NCI-H446 treated with DMSO at 0.1 percent for 48 hours (cell line): Measurements from ENCODE around the gene CCNC.
A peak's percentile ranks its signal among the peaks of the same experiment; 100 is the strongest.

Experiments used
- DNase-seq: peaks from one replicate; lab custom pipeline; 2025; lab: John Stamatoyannopoulos, UW

CCNC gene

DNA sequence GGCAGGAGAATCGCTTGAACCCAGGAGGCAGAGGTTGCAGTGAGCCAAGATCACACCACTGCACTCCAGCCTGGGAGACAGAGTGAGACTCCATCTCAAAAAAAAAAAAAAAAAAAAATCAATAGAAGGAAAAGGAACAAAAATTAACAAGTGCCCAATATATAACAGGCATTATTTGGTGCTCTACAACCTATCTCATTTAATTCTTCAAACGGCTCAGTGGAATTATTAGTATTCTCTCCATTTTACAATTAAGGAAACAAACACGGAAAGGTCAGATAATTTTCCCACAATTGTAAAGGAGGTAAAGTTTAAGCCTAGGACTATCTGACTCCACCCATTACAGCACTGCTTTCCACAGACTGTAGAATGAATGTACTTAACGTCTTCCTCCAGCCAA, 19.8 kb downstream of the CCNC start:
- DNase-seq, result no peak

DNA sequence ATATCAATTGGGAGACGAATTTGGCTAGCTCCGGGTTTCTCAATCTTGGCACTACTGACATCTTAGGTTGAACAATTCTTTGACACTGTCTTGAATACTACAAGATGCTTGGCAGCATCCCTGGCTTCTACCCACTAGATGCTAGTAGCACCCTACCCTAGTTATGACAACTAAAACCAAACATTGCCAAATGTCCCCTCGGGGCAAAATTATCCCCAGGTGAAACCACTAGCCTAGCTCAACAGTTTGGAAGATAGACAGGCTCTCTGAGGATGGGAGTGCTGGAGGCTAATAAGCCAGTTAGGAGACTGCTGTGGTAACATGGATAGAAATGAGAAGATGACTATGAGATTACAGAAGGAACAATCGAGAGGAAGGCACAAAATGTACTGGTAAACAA, 20.9 kb downstream of the CCNC start:
- DNase-seq, result no peak

GRCh38 chr6:99545442-99545841, 23.0 kb downstream of the CCNC start:
- no peak for DNase-seq

DNA sequence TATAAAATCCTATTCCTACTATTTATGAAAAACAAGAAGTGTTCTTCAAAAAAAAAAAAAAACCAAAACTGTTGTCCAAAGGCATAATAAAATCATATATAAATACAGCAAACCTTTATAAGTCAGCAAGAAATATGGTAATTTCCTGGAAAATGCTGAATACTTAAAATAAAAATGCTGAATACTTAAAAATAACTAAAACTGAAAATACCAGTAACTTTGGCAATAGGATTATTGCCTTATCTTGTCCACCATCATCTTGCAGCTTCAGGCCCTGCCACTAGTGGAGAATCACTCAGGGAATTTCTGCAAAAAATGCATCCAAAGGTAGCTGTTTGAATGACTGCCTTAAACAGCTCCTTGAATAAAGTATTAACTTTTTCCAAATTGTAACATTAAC, 24.5 kb downstream of the CCNC start:
- no peak for DNase-seq

GRCh38 chr6:99530627-99531026, 37.8 kb downstream of the CCNC start:
- no peak for DNase-seq

GRCh38 chr6:99522531-99522930, 45.9 kb downstream of the CCNC start:
- no peak for DNase-seq

DNA sequence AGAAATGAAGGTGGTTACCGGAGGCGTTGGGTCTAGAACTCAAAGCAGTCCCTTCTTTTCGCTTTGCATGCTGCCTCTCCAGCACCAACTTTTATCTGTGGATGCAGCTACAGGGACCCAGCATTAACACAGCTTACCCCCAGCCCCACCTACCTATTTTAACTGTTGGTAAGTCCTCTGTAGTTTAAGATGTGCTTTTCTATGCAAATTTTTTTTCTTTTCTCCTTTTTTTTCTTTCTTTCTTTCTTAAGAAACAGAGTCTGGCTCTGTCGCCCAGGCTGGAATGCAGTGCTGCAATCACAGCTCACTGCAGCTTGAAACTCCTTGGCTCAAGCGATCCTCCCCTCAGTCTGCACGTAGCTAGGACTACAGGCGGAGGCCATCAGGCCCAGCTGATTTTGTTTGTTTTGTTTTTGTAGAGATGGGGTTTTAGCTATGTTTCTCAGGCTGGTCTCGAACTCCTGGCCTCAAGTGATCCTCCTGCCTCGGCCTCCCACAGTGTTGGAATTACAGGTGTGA, 46.8 kb downstream of the CCNC start:
- DNase-seq, result no peak

- DNase-seq, result peak; percentile 42
These were observed 47.4 kb downstream of the CCNC start for GRCh38 chr6:99520855-99521632.

DNA sequence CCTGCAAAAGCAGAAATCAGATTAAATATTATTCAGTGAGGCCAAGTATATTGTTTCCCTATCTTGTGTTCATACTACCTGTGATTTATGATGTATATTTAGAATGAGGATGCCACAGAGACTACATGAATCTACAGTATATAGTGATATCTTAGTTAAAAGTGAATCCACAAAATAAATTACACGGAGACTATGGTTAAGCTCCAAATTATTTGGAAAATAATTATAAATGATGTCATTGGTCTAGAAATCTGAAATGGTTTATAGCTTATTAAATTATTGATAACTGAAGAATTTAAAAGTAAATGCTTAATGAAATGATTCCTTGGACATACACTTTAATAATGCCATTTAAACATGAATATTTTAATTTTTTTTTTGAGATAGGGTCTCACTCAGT, 49.0 kb downstream of the CCNC start:
- DNase-seq, result no peak

- DNase-seq, result no peak
These were observed 54.4 kb downstream of the CCNC start for GRCh38 chr6:99514089-99514488.

DNA sequence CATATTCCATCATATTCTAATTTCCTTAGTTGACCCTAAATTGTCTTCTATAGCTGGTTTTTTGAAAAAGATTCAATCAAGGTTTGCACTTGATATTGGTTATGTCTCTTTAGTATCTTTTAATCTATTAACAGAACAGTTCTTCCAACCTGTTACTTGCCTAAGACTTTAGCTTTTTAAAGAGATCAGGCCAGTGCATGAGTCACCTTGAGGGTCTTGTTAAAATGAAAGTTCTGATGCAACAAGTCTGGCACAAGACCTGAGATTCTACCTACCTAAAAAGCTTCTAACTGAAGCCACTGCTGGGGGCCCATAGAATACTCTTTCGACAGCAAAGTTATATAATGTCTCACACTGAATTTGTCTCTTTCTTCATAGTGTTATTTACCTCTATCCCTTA, 56.4 kb downstream of the CCNC start:
- DNase-seq, result no peak

DNA sequence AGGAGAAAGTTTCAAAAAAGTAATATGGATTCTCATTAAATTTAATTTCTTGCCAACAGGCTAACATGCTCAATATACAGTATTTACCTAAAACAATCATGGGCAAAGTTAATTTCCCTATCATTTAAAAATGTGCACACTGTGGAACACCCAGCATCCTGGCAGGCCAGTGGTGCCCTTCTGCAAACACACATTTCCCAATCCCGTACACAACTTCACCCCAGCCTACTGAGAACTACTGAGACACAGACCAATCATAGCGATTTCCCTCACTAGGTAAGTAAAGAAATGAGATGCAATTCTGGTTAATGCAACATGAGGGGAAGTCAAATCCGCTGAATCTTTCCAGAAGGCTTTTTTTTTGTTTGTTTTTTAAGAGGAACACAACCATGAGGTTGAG, 60.8 kb downstream of the CCNC start:
- no peak for DNase-seq

DNA sequence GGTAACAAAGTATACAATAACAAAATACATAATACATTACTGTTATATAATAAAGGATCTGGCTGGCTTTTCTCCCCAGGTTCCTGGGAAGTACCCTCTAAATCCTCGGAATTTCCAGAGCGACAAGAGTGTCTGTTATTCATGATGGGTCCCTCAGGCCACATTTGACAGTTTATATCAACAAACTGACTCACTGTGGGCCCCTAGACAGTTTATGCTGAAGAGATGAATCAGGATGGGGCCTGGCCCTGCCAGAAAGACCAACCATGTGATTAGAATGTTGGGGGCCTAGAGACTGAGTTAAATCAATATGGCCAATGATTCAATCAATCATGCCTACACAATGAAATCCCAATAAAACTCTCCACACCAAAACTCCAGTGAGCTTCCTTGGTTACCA, 66.7 kb downstream of the CCNC start:
- no peak for DNase-seq

DNA sequence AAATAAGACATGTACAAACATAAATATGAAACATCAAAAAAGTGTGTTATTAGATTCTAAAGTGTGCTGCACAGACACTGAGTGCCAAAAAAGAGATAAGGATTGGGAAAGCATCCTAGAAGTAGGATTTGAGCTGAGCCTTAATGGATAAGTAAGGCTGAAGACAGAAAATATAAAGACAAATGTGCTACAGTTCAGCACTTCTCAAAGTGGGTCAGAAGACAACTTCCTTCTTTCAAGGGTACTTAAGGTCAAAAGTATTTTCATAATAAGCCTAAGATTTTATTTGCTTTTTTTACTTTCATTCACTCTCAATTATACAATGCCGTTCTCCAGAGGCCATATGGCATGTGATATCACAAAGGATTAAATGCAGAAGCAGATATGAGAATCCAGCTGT, 70.0 kb downstream of the CCNC start:
- DNase-seq, result no peak

DNA sequence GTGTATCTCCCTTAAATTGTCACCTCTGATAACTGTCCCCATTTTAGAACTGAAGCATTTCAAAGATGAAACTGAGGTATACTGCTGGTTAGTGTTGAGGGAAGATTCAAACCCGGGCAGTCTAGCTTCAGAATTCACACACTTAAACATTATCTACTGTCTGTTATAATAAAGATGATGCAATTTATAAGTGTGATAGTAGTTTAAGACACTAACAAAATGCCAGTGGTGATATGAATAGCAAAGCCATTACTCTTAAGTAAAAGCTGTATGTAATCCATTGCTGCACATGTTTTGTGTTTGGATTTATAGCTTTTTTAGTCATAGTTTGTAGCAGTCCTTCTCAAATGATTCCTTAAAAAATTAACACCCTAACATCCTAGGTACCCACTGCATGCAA, 73.0 kb downstream of the CCNC start:
- no peak for DNase-seq
